WTC11 (cell line): ENCODE results near the gene HMCES. TPM values are rescaled to one million over a fixed set of nuclear protein-coding genes. Genes with fewer than 3 reads are reported as not detected.

ENCODE experiments used
- ATAC-seq: fragments of 200-7000 bp; cut with Tn5 transposase; 2 replicates; pipeline ENCODE4 v1.10.0; 2021; ENCODE audit warnings: mild to moderate bottlenecking, moderate library complexity
- CTCF ChIA-PET: fragments of 300-600 bp; sonication (Branson Sonifier 250); formaldehyde crosslinking; loops from one replicate; lab custom pipeline; 2021; ENCODE audit warnings: antibody characterized with exemption; lab: Charles Lee
- POLR2A ChIA-PET: fragments of 350-600 bp; sonication (Branson Sonifier 250); formaldehyde crosslinking; loops from one replicate; lab custom pipeline; 2021; ENCODE audit warnings: antibody characterized with exemption; lab: Charles Lee
- DNase-seq: peaks from one replicate; pipeline ENCODE4 v3.0.0; 2021; ENCODE audit warnings: low spot score
- H3K27ac Mint-ChIP-seq: 2 replicates; pipeline ENCODE4 v1.8.0; 2021; ENCODE audit warnings: mixed read lengths
- H3K27me3 Mint-ChIP-seq: 2 replicates; pipeline ENCODE4 v1.8.0; 2021; ENCODE audit warnings: low read depth, mild to moderate bottlenecking, moderate library complexity, mixed read lengths
- H3K36me3 Mint-ChIP-seq: 2 replicates; pipeline ENCODE4 v1.8.0; 2021; ENCODE audit warnings: mixed read lengths
- H3K4me1 Mint-ChIP-seq: 2 replicates; pipeline ENCODE4 v1.8.0; 2022; ENCODE audit warnings: mixed read lengths
- H3K4me3 Mint-ChIP-seq: 2 replicates; pipeline ENCODE4 v1.8.0; 2021; ENCODE audit warnings: mild to moderate bottlenecking, moderate library complexity, mixed read lengths
- H3K9me3 Mint-ChIP-seq: 2 replicates; pipeline ENCODE4 v1.8.0; 2021; ENCODE audit warnings: mixed read lengths
- FOXJ3 ChIP-seq: sonication (generic); formaldehyde crosslinking; IDR thresholded peaks from 2 replicates; pipeline ENCODE4 v1.9.0; 2021; ENCODE audit warnings: missing genetic modification reagents, mild to moderate bottlenecking, borderline replicate concordance
- FOXK1 ChIP-seq: sonication (generic); formaldehyde crosslinking; IDR thresholded peaks from 2 replicates; pipeline ENCODE4 v1.8.0; 2022; ENCODE audit warnings: mild to moderate bottlenecking, moderate library complexity, missing genetic modification reagents
- IRF2 ChIP-seq: sonication (generic); formaldehyde crosslinking; IDR thresholded peaks from 2 replicates; pipeline ENCODE4 v1.8.0; 2022; ENCODE audit warnings: low read depth, missing genetic modification reagents, borderline replicate concordance
- JUN ChIP-seq: sonication (generic); formaldehyde crosslinking; IDR thresholded peaks from 2 replicates; pipeline ENCODE4 v1.8.0; 2023; ENCODE audit warnings: mild to moderate bottlenecking, missing genetic modification reagents
- MXD4 ChIP-seq: fragments of 250-450 bp; sonication (Bioruptor Pico); IDR thresholded peaks from 2 replicates; pipeline ENCODE4 v1.8.0; 2021; ENCODE audit warnings: mild to moderate bottlenecking, moderate library complexity, borderline replicate concordance
- NR2C2 ChIP-seq: sonication (generic); formaldehyde crosslinking; IDR thresholded peaks from 2 replicates; pipeline ENCODE4 v1.8.0; 2022; ENCODE audit warnings: mild to moderate bottlenecking, missing genetic modification reagents
- OVOL2 ChIP-seq: fragments of 250-450 bp; sonication (Bioruptor Pico); IDR thresholded peaks from 2 replicates; pipeline ENCODE4 v1.9.0; 2021; ENCODE audit warnings: mild to moderate bottlenecking, borderline replicate concordance
- SMAD3 ChIP-seq: sonication (generic); formaldehyde crosslinking; IDR thresholded peaks from 2 replicates; pipeline ENCODE4 v1.8.0; 2022; ENCODE audit warnings: missing genetic modification reagents, mild to moderate bottlenecking, borderline replicate concordance
- SOX15 ChIP-seq: fragments of 250-450 bp; sonication (Bioruptor Pico); IDR thresholded peaks from 2 replicates; pipeline ENCODE4 v1.9.0; 2021; ENCODE audit warnings: mild to moderate bottlenecking
- ZNF138 ChIP-seq: sonication (generic); formaldehyde crosslinking; conservative IDR thresholded peaks from 2 replicates; pipeline ENCODE4 v1.8.1; 2022; ENCODE audit warnings: mild to moderate bottlenecking, moderate library complexity, missing genetic modification reagents
- ZNF232 ChIP-seq: sonication (generic); formaldehyde crosslinking; IDR thresholded peaks from 2 replicates; pipeline ENCODE4 v1.8.0; 2022; ENCODE audit warnings: mild to moderate bottlenecking, missing genetic modification reagents
- ZNF317 ChIP-seq: sonication (generic); formaldehyde crosslinking; IDR thresholded peaks from 2 replicates; pipeline ENCODE4 v1.8.1; 2023; ENCODE audit warnings: low read depth, mild to moderate bottlenecking, moderate library complexity, missing genetic modification reagents, borderline replicate concordance
- total RNA-seq: library from RNA; stranded (reverse); gene quantifications from 3 replicates; pipeline ENCODE4 v1.2.3, GENCODE V29; 2021
- TF ChIP-seq, protein P1 (sequence below): sonication (generic); formaldehyde crosslinking; IDR thresholded peaks from 2 replicates; pipeline ENCODE4 v1.8.1; 2022; ENCODE audit warnings: low read depth, mild to moderate bottlenecking, moderate library complexity, missing genetic modification reagents, borderline replicate concordance
- TF ChIP-seq, protein P2 (sequence below): sonication (generic); formaldehyde crosslinking; IDR thresholded peaks from 2 replicates; pipeline ENCODE4 v1.8.1; 2022; ENCODE audit warnings: low read depth, missing genetic modification reagents, borderline replicate concordance
- TF ChIP-seq, protein P3 (sequence below): fragments of 250-450 bp; sonication (Bioruptor Pico); IDR thresholded peaks from 2 replicates; pipeline ENCODE4 v2.1.2; 2022; ENCODE audit warnings: mild to moderate bottlenecking, moderate library complexity
- TF ChIP-seq, protein P4 (sequence below): sonication (generic); formaldehyde crosslinking; IDR thresholded peaks from 2 replicates; pipeline ENCODE4 v1.8.0; 2023; ENCODE audit warnings: mild to moderate bottlenecking, missing genetic modification reagents
- TF ChIP-seq, protein P5 (sequence below): sonication (generic); formaldehyde crosslinking; conservative IDR thresholded peaks from 2 replicates; pipeline ENCODE4 v1.8.1; 2023; ENCODE audit warnings: mild to moderate bottlenecking, low read depth, missing genetic modification reagents, moderate library complexity

The HMCES gene
- total RNA-seq, 1 experiment from 2014 or later: 47.7 TPM

DNA sequence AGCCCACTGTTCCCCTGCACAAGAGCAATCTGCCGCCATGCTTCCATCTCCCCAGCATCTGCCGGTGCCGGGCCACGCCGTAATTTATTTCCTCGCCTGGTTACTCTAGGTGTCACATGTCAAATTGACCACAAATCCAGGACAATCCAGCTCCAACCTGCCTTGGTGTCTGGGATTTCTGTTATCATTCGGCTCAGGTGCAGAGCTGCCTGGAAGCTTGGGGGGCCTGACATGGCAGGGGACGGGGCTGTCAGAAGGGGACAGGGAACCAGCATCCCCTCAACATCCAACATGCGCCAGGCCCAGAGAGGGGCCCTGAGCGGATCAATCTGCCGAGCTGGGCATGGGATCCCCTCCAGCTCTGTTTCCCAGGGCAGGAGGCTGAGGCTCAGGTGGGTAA lies 47.9 kb downstream of the HMCES start:
- Mint-ChIP-seq H3K27me3 (peaks cover 2% of the 10 kb centered on the region; the same call in 1 of the 2 replicates), H3K36me3 (no peaks in the 10 kb centered on the region), H3K4me1 (no peaks in the 10 kb centered on the region), H3K27ac (0 out of 2 replicates have a peak overlapping the region, but pooled peaks have one; percentile 7), H3K4me3 (no peak overlapping the region), H3K9me3 (no peaks in the 10 kb centered on the region)
- DNase-seq (no peak), ATAC-seq (no peak)
- CTCF ChIA-PET: interaction anchor here (1.3 to 1.6 kb wide), 3 partner anchors 10 to 58 kb away, joined by 3 to 8 read pairs (median 6); a partner anchor contains a TSS
- TF ChIP-seq JUN (CRISPR knock-in tag): no peak
- TF ChIP-seq FOXJ3 (CRISPR knock-in tag): no peak
- TF ChIP-seq, protein P1, sequence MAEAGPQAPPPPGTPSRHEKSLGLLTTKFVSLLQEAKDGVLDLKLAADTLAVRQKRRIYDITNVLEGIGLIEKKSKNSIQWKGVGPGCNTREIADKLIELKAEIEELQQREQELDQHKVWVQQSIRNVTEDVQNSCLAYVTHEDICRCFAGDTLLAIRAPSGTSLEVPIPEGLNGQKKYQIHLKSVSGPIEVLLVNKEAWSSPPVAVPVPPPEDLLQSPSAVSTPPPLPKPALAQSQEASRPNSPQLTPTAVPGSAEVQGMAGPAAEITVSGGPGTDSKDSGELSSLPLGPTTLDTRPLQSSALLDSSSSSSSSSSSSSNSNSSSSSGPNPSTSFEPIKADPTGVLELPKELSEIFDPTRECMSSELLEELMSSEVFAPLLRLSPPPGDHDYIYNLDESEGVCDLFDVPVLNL (CRISPR knock-in tag): no peak
- TF ChIP-seq OVOL2 (CRISPR knock-in tag): no peak
- TF ChIP-seq, protein P2, sequence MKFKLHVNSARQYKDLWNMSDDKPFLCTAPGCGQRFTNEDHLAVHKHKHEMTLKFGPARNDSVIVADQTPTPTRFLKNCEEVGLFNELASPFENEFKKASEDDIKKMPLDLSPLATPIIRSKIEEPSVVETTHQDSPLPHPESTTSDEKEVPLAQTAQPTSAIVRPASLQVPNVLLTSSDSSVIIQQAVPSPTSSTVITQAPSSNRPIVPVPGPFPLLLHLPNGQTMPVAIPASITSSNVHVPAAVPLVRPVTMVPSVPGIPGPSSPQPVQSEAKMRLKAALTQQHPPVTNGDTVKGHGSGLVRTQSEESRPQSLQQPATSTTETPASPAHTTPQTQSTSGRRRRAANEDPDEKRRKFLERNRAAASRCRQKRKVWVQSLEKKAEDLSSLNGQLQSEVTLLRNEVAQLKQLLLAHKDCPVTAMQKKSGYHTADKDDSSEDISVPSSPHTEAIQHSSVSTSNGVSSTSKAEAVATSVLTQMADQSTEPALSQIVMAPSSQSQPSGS (CRISPR knock-in tag): no peak
- TF ChIP-seq ZNF232: no peak
- TF ChIP-seq, protein P3, sequence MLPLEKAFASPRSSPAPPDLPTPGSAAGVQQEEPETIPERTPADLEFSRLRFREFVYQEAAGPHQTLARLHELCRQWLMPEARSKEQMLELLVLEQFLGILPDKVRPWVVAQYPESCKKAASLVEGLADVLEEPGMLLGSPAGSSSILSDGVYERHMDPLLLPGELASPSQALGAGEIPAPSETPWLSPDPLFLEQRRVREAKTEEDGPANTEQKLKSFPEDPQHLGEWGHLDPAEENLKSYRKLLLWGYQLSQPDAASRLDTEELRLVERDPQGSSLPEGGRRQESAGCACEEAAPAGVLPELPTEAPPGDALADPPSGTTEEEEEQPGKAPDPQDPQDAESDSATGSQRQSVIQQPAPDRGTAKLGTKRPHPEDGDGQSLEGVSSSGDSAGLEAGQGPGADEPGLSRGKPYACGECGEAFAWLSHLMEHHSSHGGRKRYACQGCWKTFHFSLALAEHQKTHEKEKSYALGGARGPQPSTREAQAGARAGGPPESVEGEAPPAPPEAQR: no peak
- no peak for TF ChIP-seq MXD4 (CRISPR knock-in tag)
- POLR2A ChIA-PET: interaction anchor here (1.9 kb wide), 1 partner anchor 10 kb away, joined by 12 read pairs; a partner anchor contains a TSS

DNA sequence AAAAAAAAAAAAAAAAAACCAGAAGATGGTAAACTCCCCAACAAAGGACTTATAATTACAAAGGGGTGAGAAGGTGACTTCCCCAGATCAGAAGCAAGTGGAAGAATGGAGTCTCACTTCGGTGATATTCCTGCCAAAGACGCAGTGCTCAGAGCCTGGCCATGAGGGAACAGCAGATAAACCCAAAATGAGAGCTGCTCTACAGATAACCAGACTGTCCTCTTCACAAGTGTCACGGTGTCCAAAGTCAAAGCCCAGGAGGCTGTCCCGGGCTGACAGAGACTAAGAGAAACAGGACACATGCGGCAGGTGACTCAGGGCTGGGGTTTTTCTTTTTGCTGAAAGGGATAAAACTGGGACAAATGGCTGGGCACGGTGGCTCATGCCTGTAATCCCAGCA lies 48.8 kb downstream of the HMCES start:
- POLR2A ChIA-PET: interaction anchor here (1.9 kb wide), 1 partner anchor 11 kb away, joined by 12 read pairs; a partner anchor contains a TSS
- H3K4me1 Mint-ChIP-seq: no peaks in the 10 kb centered on the region
- no peak overlapping the region for H3K4me3 Mint-ChIP-seq
- no peaks in the 10 kb centered on the region for H3K36me3 Mint-ChIP-seq
- DNase-seq: no peak
- no peaks in the 10 kb centered on the region for H3K9me3 Mint-ChIP-seq
- no peak for ATAC-seq
- no peak for TF ChIP-seq ZNF317 (CRISPR knock-in tag)
- TF ChIP-seq IRF2 (CRISPR knock-in tag): no peak
- no peak for TF ChIP-seq ZNF232
- TF ChIP-seq, all 79 proteins: peak for 0
- H3K27ac Mint-ChIP-seq: no peak overlapping the region
- H3K27me3 Mint-ChIP-seq: peaks cover 2% of the 10 kb centered on the region; the same call in 1 of the 2 replicates
- CTCF ChIA-PET: interaction anchor here (0.7 to 1.6 kb wide), 6 partner anchors 11 to 117 kb away, joined by 3 to 8 read pairs (median 4); a partner anchor contains a TSS

DNA sequence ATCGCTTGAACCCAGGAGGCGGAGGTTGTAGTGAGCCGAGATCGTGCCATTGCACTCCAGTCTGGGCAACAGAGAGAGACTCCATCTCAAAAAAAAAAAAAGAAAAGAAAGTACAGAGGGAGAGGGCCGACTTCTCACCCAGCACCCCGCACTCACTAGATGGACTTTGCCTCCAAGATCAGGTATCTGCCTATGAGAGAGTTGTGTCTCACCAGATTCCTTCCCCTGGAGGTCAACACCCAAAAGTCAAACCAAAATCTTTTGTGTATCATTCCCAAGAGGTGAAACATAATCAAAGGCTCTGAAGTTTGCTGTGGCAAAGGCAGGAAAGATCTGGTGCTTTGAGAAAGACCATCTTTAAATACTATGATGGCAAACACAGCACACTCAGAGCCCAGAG lies 51.2 kb downstream of the HMCES start:
- ATAC-seq: no peak
- no peak for DNase-seq
- H3K9me3 Mint-ChIP-seq: 0 out of 2 replicates have a peak, but pooled peaks cover 3% of the 10 kb centered on the region
- no peaks in the 10 kb centered on the region for H3K36me3 Mint-ChIP-seq
- H3K4me3 Mint-ChIP-seq: no peak overlapping the region
- no peaks in the 10 kb centered on the region for H3K4me1 Mint-ChIP-seq
- H3K27ac Mint-ChIP-seq: no peak overlapping the region
- peaks cover 8% of the 10 kb centered on the region for H3K27me3 Mint-ChIP-seq
- CTCF ChIA-PET: interaction anchor here (0.7 to 2.9 kb wide), 4 partner anchors 11 to 51 kb away, joined by 3 to 11 read pairs (median 3); a partner anchor contains a TSS
- POLR2A ChIA-PET: no interaction called here
- no peak for TF ChIP-seq NR2C2 (CRISPR knock-in tag)
- no peak for TF ChIP-seq SMAD3
- TF ChIP-seq, protein P4, sequence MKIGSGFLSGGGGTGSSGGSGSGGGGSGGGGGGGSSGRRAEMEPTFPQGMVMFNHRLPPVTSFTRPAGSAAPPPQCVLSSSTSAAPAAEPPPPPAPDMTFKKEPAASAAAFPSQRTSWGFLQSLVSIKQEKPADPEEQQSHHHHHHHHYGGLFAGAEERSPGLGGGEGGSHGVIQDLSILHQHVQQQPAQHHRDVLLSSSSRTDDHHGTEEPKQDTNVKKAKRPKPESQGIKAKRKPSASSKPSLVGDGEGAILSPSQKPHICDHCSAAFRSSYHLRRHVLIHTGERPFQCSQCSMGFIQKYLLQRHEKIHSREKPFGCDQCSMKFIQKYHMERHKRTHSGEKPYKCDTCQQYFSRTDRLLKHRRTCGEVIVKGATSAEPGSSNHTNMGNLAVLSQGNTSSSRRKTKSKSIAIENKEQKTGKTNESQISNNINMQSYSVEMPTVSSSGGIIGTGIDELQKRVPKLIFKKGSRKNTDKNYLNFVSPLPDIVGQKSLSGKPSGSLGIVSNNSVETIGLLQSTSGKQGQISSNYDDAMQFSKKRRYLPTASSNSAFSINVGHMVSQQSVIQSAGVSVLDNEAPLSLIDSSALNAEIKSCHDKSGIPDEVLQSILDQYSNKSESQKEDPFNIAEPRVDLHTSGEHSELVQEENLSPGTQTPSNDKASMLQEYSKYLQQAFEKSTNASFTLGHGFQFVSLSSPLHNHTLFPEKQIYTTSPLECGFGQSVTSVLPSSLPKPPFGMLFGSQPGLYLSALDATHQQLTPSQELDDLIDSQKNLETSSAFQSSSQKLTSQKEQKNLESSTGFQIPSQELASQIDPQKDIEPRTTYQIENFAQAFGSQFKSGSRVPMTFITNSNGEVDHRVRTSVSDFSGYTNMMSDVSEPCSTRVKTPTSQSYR: no peak
- no peak for TF ChIP-seq ZNF232
- TF ChIP-seq, protein P5, sequence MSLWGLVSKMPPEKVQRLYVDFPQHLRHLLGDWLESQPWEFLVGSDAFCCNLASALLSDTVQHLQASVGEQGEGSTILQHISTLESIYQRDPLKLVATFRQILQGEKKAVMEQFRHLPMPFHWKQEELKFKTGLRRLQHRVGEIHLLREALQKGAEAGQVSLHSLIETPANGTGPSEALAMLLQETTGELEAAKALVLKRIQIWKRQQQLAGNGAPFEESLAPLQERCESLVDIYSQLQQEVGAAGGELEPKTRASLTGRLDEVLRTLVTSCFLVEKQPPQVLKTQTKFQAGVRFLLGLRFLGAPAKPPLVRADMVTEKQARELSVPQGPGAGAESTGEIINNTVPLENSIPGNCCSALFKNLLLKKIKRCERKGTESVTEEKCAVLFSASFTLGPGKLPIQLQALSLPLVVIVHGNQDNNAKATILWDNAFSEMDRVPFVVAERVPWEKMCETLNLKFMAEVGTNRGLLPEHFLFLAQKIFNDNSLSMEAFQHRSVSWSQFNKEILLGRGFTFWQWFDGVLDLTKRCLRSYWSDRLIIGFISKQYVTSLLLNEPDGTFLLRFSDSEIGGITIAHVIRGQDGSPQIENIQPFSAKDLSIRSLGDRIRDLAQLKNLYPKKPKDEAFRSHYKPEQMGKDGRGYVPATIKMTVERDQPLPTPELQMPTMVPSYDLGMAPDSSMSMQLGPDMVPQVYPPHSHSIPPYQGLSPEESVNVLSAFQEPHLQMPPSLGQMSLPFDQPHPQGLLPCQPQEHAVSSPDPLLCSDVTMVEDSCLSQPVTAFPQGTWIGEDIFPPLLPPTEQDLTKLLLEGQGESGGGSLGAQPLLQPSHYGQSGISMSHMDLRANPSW: no peak
- TF ChIP-seq SOX15 (CRISPR knock-in tag): no peak
- no peak for TF ChIP-seq ZNF138
- no peak for TF ChIP-seq FOXK1 (CRISPR knock-in tag)
